Lung (tissue), 12 donors: Measurements from ENCODE around the gene TMEM237. TPM values are rescaled to one million over a fixed set of nuclear protein-coding genes. Genes with fewer than 3 reads are reported as not detected.

Source experiments
- ATAC-seq: fragments of 200-7000 bp; cut with Tn5 transposase; one replicate; pipeline ENCODE4 v1.9.1; 2020; ENCODE audit warnings: moderate number of reproducible peaks; ENCODE audit not compliant: insufficient read depth, low FRiP score
- DNase-seq, 3 donors: peaks; one replicate each; pipeline ENCODE4 v3.0.0-alpha.2; 2013 to 2017
- H3K27ac ChIP-seq, 2 donors: one replicate each; pipeline ENCODE4 v1.5.1; 2013; ENCODE audit warnings: mild to moderate bottlenecking in 2 of 2, moderate library complexity in 2 of 2, control low read depth in 1 of 2, inconsistent platforms in 1 of 2, low read depth in 1 of 2, low read length in 1 of 2
- H3K27me3 ChIP-seq, 3 donors: one replicate each; pipeline ENCODE4 v1.5.1; 2013; ENCODE audit warnings: low read length in 2 of 3; ENCODE audit not compliant: control insufficient read depth in 3 of 3, insufficient read depth in 3 of 3
- H3K36me3 ChIP-seq, 4 donors: one replicate each; pipeline ENCODE4 v1.5.1; 2013; ENCODE audit warnings: low read length in 4 of 4, mild to moderate bottlenecking in 1 of 4, moderate library complexity in 1 of 4; ENCODE audit not compliant: control insufficient read depth in 4 of 4, insufficient read depth in 4 of 4
- H3K4me1 ChIP-seq, 5 donors: one replicate each; pipeline ENCODE4 v1.5.1; 2013; ENCODE audit warnings: low read length in 5 of 5, mild to moderate bottlenecking in 2 of 5, moderate library complexity in 1 of 5; ENCODE audit not compliant: control insufficient read depth in 5 of 5, insufficient read depth in 5 of 5
- H3K4me3 ChIP-seq: one replicate; pipeline ENCODE4 v1.5.1; 2013; ENCODE audit warnings: mild to moderate bottlenecking, control low read depth, moderate library complexity
- H3K9ac ChIP-seq, 2 donors: one replicate each; pipeline ENCODE4 v1.5.1; 2013; ENCODE audit warnings: low read length in 2 of 2, control low read depth in 1 of 2; ENCODE audit not compliant: insufficient read depth in 1 of 2
- H3K9me3 ChIP-seq, 4 donors: one replicate each; pipeline ENCODE4 v1.5.1; 2013; ENCODE audit warnings: low read length in 3 of 4, mild to moderate bottlenecking in 1 of 4, moderate library complexity in 1 of 4; ENCODE audit not compliant: control insufficient read depth in 4 of 4, insufficient read depth in 3 of 4
- WGBS, 2 donors: extraction: QIAGEN DNeasy Blood & Tissue Kit; methylation state at CpG; one replicate each; pipeline ENCODE4 v1.1.7; 2013; 5-methylcytosine and 5-hydroxymethylcytosine counted together
- polyA plus RNA-seq, 2 donors: library from polyadenylated mRNA; stranded (reverse); fragments of 200-250 nt; gene quantifications; one replicate each; pipeline ENCODE4 v1.2.1, GENCODE V29; 2013
- total RNA-seq, 2 donors: library from RNA; depleted of rRNA in 1 of 2; stranded (reverse); fragments of >200 nt in 1 of 2; gene quantifications; one replicate each; pipeline ENCODE4 v1.2.1, GENCODE V29; 2014 to 2021
- TF ChIP-seq, protein P1 (sequence below): IDR thresholded peaks from 2 replicates; pipeline ENCODE4 v1.5.1; 2012; ENCODE audit warnings: mild to moderate bottlenecking; ENCODE audit errors: control extremely low read depth, extremely low read depth
- donor health status: control.
- donor health status: control.
- donor health status: Bipolar disorder and iron deficiency.
- donor health status: healthy.
- donor health status: DM: yes; HTN: yes; CAD: no.

Gene TMEM237
- total and polyA plus RNA-seq, 4 donors, result 7.0 to 27.5 (median 11.6) TPM

DNA sequence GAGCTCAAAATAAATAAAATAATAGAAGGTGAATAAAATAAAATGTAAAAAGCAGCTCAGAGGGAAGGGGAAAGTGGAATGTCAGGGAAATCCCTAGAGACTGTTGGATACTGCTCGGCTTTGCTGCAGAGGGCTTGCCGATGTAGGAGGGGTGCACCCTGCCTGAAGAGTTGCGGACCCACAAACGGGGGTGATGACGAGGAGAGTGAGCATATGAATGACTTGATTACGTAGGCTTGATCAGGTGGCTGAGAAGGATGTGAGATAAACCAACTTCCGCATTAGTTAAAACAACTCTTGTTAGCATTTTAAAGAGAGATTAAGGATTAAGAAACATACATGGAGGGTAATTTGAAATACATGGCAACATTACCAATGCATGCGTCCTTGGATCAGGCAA is 21.0 kb upstream of the TMEM237 start:
- Histone ChIP-seq H3K4me1 (no peaks in the 10 kb centered on the region), H3K36me3 (no peaks in the 10 kb centered on the region), H3K4me3 (no peak overlapping the region), H3K27ac (no peak overlapping the region), H3K9ac (no peak overlapping the region), H3K27me3 (no peaks in the 10 kb centered on the region), H3K9me3 (peaks cover 0 to 4% (median 0%) of the 10 kb centered on the region in 4 donors)
- 80% methylated on average over 8 of the region's 8 CpGs for WGBS, 2 donors
- ATAC-seq (no peak), DNase-seq (no peak)
- TF ChIP-seq, protein P1, sequence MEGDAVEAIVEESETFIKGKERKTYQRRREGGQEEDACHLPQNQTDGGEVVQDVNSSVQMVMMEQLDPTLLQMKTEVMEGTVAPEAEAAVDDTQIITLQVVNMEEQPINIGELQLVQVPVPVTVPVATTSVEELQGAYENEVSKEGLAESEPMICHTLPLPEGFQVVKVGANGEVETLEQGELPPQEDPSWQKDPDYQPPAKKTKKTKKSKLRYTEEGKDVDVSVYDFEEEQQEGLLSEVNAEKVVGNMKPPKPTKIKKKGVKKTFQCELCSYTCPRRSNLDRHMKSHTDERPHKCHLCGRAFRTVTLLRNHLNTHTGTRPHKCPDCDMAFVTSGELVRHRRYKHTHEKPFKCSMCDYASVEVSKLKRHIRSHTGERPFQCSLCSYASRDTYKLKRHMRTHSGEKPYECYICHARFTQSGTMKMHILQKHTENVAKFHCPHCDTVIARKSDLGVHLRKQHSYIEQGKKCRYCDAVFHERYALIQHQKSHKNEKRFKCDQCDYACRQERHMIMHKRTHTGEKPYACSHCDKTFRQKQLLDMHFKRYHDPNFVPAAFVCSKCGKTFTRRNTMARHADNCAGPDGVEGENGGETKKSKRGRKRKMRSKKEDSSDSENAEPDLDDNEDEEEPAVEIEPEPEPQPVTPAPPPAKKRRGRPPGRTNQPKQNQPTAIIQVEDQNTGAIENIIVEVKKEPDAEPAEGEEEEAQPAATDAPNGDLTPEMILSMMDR, result no peak

DNA sequence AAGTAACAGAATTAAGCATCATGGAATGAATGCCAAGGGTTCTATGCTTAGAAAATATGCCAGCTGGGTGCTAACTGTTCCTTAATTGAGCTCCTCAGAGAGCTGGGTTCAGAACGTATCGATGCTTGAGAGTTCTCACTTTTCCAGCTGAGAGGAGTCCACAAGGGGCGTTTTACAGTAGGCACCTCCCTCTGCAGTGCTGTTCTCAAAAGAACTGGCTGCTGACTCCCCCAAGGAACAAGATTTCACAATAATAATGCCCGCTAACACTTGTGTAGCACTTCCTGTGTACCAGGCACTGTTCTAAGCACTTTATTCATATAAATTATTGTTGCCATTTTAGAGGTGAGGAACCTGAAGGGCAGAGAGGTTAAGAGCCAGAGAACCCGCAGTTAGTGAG is 18.1 kb upstream of the TMEM237 start:
- Histone ChIP-seq H3K27ac (no peak overlapping the region), H3K4me3 (no peak overlapping the region), H3K27me3 (no peaks in the 10 kb centered on the region), H3K4me1 (no peaks in the 10 kb centered on the region), H3K36me3 (no peaks in the 10 kb centered on the region), H3K9me3 (no peaks in the 10 kb centered on the region), H3K9ac (no peak overlapping the region)
- DNase-seq, result no peak
- TF ChIP-seq, protein P1, result no peak
- WGBS, 2 donors, result 34 to 35% methylated on average over 5 of the region's 5 CpGs
- ATAC-seq, result no peak

- no peaks in the 10 kb centered on the region for H3K4me1 ChIP-seq
- H3K36me3 ChIP-seq, result no peaks in the 10 kb centered on the region
- no peak overlapping the region for H3K27ac ChIP-seq
- DNase-seq, result no peak
- no peak overlapping the region for H3K4me3 ChIP-seq
- TF ChIP-seq, protein P1, result no peak
- WGBS, 2 donors, result 56 to 61% methylated on average over 5 of the region's 5 CpGs
- ATAC-seq, result no peak
- no peaks in the 10 kb centered on the region for H3K9me3 ChIP-seq
- no peak overlapping the region for H3K9ac ChIP-seq
- no peaks in the 10 kb centered on the region for H3K27me3 ChIP-seq
Observed at GRCh38 chr2:201660293-201660895, 17.1 kb upstream of the TMEM237 start.

GRCh38 chr2:201656740-201657139 is 13.4 kb upstream of the TMEM237 start:
- Histone ChIP-seq H3K27me3 (no peaks in the 10 kb centered on the region), H3K9me3 (no peaks in the 10 kb centered on the region), H3K9ac (no peak overlapping the region), H3K4me3 (no peak overlapping the region), H3K36me3 (no peaks in the 10 kb centered on the region), H3K27ac (no peak overlapping the region), H3K4me1 (no peaks in the 10 kb centered on the region)
- 78 to 82% methylated on average over 5 of the region's 5 CpGs for WGBS, 2 donors
- no peak for ATAC-seq
- TF ChIP-seq, protein P1, result no peak
- DNase-seq, result no peak
